ENCODE measurements around the gene CCS.
A peak's percentile ranks its signal among the peaks of the same experiment; 100 is the strongest.
"Not testable (repeated sequence)": the region's sequence is repeated elsewhere in the genome, so short reads cannot be mapped to it uniquely, and the experiment has no call there.

Gene CCS

DNA sequence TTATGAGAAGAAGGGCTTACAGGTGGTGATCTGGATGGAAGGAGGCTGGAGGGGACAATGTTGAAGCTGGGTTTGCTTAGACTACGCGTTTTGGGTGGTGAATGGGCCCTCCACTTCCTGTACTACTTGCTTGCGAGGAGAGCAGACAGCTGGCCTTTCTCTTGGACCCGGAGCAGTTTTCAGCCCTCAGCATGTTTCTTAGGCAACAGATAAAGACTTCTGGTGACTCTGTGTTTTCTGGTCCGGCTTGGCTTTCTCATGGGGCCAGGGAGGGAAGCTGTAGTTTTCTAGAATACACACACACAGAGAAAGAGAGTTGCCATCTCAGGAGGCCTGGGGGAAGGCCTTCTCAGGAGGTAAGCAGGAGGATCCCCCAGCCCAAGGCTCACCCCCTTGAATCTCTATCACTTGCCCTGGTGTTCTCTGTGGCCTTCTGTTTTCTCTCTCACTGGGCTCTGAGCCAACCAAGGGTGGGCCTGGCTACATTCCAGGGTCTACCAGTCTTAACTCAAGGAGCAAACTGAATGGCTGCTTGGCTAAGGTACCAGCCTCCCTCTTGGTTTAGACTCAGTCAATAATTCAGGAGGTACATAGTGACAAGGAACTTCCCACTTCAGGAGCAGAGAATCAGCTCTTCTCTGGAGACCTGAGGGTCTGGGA, 2.4 kb downstream of the CCS start:
- DNase-seq = no peak

DNA sequence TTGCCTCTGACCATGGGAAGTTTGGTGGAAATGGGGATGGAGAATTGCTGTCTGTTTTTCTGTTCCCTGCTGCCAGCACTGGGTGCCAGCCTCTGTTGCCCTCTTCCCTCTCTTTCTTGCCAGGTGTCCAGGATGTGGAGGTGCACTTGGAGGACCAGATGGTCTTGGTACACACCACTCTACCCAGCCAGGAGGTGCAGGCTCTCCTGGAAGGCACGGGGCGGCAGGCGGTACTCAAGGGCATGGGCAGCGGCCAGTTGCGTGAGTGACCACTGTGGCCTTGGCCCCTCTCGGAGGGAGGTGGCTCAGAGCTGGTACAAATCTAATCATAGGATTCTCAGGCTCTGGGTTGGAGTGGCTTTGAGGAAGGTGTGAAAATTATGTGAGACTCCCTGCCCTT, 6.0 kb downstream of the CCS start:
- DNase-seq = no peak

DNA sequence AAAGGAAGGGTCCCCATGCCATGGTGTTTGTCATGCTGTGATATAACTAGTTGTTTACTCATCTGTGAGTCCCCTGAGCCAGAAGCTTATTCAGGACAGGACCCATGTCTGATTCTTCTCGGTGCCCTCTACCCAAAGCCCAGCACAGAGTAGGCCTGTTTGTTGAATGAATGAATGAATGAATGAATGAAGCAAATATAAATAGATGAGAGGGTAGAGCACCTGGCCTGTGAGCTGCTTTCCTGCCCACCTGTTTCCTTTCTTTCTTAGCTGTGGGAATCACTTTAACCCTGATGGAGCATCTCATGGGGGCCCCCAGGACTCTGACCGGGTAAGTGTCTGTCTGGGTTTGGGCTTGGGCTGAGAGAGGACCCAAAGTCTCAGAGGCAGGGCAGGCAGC, 7.2 kb downstream of the CCS start:
- no peak for DNase-seq

DNA sequence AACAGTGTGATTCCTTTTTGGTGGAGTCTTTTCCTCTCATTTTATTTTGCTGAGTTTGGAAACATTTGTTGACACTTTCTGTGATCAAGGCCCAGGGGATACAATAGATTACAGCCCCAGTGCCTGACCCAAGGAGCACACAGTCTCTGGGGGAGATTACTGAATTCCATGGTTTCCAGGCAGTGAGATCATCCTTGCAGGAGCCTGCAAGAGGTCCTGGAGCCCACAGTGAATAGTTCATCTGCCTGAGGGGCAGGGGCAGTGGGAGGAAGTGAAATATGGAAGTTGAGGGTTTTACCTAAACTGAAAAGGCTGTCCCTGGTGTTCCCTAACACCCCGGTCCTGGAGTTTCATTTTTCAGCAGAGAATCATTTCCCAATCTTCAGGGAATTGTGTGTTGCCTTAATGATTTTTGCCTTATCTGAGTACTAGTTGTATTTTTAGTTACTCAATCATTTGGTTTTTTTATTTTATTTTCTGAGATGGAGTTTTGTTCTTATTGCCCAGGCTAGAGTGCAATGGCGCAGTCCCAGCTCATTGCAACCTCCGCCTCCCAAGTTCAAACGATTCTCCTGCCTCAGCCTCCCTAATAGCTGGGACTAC, 7.7 kb downstream of the CCS start:
- no peak for DNase-seq

DNA sequence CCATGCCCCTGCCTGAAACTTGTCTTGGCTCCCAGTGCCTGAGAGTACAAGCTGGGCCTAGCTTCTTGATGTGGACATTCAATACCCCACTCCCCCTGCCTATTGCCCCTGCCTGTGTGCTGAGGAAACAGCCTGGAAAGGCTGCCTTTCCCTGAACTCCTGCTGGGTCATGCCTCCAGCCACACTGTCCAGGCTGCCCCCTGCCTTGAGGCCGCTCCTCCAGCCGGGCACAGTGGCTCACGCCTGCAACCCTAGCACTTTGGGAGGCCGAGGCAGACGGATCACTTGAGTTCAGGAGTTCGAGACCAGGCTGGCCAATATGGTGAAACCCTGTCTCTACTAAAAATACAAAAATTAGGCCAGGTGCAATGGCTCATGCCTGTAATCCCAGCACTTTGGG, 10.1 kb downstream of the CCS start:
- no peak for DNase-seq

DNA sequence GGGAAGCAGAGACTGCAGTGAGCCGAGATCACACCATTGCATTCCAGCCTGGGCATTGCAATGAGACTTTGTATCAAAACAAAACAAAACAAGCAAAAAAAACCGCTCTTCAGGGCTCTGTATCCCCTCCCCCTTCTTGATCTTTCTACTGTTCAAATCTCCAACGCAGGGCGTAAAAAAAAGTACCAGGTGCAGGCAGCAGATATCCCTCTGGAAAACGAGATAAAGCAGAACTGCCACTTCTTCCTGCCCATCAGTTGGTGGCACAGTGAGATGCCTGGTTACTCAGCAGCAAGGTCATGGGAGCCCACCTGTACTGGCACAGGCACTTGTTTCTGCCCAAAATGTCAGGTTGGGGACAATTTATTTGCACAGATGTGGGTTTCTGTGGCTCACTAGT, 11.2 kb downstream of the CCS start:
- DNase-seq = no peak

DNA sequence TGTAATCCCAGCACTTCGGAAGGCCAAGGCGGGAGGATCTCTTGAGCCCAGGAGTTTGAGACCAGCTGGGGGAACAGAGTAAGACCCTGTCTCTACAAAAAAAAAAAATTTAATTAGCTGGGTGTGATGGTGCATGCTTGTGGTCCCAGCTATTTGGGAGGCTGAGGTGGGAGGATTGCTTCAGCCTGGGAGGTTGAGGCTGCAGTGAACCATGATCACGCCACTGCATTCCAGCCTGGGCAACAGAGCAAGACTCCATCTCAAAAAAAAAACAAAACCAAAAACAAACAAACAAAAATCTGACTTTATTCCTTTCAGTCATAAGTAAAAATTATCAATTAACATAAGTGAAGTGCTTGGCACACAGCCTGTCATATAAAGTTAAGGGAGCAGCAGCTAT, 13.6 kb downstream of the CCS start:
- DNase-seq = not testable (repeated sequence)

DNA sequence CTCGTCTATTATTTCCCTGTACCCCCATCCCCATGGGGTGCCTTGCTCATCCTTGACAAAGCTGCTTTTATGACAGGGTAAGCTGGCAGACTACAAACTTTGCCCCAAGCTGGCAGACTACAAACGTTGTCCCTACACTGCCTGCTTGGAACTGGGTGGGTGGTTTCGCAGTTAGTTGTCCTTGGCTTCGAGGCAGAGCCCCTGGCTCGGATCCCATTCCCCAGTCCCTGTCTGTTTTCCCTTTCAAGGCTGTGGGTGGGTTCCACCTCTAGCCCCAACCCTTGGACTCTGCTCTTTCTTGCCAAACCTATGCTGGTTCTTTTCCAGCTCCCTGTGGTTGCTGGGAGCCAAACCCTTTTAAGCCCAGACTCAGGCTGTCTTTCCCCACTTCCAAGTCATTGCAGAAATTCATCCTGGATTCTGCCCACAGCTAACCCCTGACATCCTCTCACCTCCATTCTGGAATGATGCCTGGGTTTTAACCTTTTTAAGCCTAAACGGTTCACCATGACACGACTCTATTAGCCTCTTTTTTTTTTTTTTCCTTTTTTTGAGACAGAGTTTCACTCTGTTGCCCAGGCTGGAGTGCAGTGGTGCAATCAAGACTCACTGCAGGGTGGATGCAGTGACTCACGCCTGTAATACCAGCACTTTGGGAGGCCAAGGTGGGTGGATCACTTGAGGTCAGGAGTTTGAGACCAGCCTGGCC, 14.3 kb downstream of the CCS start:
- DNase-seq = no peak

DNA sequence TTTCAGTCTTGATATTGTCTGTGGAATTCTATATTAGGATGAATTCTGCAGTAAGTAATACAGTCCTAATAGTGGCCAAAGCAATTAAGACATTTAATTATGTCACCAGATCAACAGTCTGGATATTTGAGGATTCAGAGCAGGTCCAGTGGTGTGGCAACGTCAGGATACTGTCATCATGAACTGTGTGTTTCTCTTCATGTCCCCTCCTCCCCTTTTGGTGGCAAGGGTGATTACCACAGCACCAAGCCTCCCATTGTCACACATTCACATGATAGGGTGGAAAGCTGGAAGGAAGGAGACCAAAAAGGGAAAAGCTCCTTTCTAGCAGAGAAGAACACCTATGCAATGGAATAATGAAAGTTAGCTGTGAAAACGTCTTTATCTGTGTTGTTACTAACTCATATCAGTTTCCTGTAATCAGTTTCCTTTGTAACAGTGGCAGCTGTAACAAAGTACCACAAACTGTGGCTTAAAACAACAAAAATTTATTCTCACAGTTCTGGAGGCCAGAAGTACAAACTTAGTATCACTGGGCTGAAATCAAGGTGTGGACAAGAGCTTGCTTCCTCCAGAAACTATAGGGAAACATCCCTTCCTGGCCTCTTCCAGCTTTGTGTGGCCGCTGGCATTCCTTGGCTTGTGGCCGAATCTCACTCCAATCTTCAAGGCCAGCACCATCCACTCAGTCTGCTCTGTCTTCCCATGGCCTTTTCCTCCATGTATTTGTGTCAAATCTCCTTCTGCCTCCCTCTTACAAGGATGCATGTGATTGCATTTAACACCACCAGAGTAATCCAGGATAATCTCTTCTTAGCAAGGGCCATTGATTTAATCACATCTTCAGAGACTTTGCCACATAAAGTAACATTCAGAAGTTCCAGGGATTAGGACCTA, 17.0 kb downstream of the CCS start:
- no peak for DNase-seq

DNA sequence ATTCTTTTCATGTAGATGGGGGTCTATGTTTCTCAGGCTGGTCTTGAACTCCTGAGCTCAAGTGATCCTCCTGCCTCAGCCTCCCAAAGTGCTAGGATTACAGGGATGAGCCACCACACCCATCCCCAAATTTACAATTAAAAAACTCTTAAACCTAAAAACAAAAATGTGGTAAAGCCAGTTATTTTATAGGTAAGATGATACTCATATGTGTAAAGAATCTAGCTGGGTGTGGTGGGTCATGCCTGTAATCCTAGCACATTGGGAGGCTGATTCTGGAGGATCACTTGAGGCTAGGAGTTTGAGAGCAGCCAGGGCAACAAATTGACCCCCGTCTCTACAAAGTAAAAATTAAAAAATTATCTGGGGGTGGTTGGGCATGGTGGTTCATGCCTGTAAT, 19.5 kb downstream of the CCS start:
- no peak for DNase-seq

DNA sequence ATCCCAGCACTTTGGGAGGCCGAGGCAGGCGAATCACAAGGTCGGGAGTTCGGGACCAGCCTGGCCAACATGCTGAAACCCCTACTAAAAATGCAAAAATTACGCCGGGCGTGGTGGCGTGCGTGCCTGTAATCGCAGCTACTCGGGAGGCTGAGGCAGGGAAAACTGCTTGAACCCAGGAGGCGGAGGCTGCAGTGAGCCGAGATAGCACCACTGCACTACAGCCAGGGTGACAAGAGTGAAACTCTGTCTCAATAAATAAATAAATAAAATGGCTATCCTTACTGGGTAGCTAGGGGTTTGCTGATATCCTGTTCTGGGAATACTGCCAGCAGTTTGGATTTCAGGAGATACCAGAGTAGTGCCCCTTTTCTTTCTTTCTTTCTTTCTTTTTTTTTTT, 21.1 kb downstream of the CCS start:
- DNase-seq = no peak

DNA sequence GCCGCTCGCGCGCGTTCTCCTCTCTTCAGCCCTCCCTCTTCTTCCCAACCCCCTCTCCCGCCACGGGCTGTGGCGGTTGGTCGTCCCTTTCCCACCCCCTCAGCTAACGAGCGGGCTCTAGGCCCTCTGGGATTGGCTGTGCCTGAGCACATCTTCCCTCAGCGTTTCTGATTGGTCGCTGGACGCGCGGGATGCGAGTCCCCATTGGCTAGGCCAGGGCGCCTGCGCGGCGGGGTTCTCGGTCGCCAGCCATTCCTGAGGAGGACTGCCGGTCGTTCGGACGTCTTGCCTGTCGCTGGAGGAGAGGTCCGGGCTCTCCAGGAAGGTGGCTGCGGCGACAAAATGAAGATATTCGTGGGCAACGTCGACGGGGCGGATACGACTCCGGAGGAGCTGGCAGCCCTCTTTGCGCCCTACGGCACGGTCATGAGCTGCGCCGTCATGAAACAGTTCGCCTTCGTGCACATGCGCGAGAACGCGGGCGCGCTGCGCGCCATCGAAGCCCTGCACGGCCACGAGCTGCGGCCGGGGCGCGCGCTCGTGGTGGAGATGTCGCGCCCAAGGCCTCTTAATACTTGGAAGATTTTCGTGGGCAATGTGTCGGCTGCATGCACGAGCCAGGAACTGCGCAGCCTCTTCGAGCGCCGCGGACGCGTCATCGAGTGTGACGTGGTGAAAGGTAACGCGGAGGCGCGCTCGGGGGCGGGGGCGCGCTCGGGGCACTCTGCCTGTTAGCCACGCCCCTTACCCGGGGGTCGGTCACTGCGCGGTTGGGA, 23.6 kb downstream of the CCS start, which contains the start of gene RBM14:
Gene RBM14 (plus strand): TSS at position 252 of the 776 bp plus-strand sequence. CDS start 91 bp downstream, at position 343.
- DNase-seq = peak; percentile 97 to 98

DNA sequence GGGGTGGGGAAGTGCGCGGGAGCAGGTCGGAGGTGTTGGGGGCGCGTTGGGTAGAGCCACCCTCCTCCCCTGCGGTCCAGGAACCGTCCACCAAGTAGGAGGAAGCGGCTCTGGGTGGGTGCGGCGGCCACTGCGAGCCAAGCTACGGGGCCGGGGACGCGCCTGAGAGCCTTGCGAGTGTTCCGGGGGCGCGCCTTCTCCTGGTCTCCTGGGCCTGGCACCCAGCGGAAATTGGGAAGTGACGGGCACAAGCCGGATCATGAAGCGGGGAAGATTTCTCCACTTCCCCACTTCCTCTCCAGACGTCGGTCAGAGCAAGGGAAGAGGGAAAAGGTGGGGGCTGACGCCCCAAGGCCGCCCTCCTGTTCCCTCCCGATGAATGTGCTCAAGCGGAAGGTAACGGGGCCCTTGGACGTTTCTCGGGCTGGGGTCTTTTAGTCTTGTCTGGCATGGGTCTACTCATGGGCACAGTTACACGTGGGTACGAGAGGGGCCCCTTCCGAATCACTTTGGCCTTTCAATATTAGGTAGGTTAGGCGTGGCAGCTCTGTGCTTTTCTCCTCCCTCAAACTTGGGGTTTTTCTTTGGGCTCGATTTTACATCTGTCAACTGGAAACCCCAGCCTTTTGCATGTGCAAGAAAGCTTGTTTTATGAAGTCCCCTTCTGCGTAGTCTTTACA, 24.3 kb downstream of the CCS start:
- no peak for DNase-seq

DNA sequence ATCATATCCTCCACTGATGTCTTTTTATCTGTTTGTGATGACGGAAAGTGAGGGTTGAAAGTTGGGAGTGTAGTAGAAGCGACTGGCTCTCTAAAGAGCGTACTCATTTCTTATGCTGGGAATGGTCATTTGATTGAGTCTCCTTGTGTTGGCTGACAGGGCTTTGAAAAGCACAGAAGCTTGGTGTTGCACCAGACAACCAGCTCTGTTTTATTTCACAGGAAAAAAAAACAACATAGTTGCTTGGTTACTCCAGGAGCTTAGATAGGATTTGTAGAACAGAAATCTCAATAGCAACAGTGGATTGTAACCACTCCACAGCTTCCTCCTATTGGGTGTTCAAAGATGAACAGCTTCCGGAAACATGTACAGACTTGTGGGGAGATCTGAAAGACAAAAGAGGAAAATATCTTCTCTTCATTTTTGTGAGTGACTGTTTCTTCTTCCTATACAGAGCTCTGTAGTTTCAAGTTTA, 26.1 kb downstream of the CCS start:
- DNase-seq = no peak

DNA sequence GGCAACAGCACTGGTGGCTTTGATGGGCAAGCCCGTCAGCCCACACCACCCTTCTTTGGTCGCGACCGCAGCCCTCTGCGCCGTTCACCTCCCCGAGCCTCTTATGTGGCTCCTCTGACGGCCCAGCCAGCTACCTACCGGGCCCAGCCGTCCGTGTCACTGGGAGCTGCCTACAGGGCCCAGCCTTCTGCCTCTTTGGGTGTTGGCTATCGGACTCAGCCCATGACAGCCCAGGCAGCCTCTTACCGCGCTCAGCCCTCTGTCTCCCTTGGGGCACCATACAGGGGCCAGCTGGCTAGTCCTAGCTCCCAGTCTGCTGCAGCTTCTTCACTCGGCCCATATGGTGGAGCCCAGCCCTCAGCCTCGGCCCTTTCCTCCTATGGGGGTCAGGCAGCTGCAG, 31.5 kb downstream of the CCS start:
- DNase-seq = no peak

DNA sequence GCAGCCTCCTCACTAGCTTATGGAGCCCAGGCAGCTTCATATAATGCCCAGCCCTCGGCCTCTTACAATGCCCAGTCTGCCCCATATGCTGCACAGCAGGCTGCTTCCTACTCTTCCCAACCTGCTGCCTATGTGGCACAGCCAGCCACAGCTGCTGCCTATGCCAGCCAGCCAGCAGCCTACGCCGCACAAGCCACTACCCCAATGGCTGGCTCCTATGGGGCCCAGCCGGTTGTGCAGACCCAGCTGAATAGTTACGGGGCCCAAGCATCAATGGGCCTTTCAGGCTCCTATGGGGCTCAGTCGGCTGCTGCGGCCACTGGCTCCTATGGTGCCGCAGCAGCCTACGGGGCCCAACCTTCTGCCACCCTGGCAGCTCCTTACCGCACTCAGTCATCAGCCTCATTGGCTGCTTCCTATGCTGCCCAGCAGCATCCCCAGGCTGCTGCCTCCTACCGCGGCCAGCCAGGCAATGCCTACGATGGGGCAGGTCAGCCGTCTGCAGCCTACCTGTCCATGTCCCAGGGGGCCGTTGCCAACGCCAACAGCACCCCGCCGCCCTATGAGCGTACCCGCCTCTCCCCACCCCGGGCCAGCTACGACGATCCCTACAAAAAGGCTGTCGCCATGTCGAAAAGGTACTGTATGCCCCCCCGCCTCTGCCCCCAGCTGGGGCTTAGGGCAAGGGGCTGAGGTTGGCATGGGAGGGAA, 32.2 kb downstream of the CCS start:
- DNase-seq = no peak

DNA sequence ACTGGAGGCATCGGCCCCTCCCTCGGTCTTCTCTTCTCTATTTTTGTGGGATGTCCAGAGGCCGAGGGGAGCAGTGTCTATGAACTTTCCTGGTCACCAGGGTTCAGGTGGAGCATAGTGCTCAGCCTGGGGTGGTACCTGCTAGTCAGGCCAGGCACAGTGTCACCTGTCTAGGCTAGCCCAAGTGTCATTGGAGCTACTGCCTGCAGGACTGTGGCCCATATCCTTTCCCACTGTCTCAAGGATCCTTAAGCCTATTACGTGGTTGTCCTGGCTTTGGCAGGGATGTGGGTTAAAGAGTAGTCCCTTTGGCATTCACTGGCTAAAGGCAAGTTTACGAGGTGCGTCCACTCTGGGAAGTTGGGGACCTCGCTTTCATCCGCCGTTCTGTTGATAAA, 32.8 kb downstream of the CCS start:
- no peak for DNase-seq

DNA sequence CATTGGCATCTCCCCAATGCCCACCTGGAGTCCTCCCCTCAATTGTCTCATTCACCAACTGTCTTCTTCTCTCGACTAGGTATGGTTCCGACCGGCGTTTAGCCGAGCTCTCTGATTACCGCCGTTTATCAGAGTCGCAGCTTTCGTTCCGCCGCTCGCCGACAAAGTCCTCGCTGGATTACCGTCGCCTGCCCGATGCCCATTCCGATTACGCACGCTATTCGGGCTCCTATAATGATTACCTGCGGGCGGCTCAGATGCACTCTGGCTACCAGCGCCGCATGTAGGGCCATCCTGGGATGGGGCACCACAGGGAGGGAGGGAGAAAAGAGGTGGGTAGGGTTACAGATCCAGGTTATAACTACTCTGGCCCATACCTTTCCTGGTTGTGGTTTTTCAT, 33.4 kb downstream of the CCS start:
- no peak for DNase-seq

DNA sequence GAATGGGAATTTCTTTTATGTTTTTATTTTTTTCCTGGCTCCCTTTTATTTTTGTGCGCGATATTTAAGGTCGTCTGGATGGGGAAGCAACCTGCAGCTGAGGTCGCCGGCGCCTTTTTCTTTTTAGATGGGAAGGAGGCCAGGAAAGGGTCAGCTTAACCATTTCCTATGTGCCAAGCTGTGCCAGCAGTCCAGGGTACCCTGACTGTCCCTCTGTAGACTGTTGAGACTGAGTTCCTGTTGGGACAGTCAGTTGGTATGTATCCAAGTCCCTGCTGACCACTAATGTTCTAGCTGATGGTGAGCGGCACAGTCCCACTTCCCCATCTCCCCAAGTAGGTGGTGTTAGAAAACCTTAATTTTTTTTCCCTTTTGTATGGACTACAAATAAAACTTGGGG, 33.9 kb downstream of the CCS start:
- no peak for DNase-seq

DNA sequence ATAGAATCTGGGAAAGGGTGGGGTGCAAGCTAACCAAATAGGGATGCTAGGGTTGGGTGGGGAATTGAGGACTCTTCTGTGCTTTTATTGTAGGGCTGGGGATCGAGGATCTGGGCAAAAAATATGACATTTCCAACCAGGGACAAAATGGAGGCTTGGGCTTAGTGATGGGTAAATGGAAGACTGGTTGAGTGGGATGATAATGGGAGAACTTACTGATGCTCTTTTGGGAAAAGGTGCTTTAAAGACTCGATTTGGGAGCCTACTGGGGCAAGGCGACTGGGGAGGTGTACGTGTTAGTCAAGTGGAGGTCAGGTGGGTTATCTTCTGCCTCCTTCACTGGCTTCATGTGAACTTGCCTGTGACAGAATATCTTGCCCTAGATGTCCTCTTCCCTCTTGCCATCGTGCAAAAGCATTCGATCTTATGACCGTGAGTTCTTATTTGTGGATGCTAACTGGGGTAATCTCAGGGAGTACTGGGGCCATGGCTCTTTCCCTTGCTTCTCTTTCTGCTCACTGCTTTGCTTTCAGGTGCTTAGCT, 35.1 kb downstream of the CCS start:
- DNase-seq = no peak

DNA sequence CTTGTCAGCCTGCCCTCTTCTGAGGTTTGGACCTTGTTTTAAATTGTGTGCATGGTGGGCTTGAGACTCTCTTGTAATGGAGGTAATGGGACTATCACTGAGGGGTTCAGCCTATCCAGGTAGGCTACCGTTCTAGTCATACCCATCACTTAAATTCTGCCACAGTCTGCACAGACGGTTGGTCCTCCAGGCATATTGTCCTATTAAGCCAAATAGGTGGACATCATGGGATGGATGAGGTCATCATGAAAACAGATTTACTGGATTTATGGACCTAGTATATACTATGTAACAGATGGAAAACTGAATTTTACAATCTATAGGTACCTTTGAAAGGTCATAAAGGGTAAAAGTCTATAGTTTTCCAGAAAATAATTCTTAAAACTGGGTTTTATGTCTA, 36.4 kb downstream of the CCS start:
- no peak for DNase-seq
